Activated CD4-positive, CD25-positive, alpha-beta regulatory T cell treated with anti-CD3 and anti-CD28 coated beads, Interleukin-2, amount 50 U/mL, for 72 hours (primary cell): Measurements from ENCODE around the gene CCNDBP1.
A peak's percentile ranks its signal among the peaks of the same experiment; 100 is the strongest.
"Not testable (repeated sequence)": the region's sequence is repeated elsewhere in the genome, so short reads cannot be mapped to it uniquely, and the experiment has no call there.

ENCODE experiments used
- DNase-seq: peaks from one replicate; pipeline ENCODE4 v3.0.0; 2021

CCNDBP1 gene, protein sequence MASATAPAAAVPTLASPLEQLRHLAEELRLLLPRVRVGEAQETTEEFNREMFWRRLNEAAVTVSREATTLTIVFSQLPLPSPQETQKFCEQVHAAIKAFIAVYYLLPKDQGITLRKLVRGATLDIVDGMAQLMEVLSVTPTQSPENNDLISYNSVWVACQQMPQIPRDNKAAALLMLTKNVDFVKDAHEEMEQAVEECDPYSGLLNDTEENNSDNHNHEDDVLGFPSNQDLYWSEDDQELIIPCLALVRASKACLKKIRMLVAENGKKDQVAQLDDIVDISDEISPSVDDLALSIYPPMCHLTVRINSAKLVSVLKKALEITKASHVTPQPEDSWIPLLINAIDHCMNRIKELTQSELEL

DNA sequence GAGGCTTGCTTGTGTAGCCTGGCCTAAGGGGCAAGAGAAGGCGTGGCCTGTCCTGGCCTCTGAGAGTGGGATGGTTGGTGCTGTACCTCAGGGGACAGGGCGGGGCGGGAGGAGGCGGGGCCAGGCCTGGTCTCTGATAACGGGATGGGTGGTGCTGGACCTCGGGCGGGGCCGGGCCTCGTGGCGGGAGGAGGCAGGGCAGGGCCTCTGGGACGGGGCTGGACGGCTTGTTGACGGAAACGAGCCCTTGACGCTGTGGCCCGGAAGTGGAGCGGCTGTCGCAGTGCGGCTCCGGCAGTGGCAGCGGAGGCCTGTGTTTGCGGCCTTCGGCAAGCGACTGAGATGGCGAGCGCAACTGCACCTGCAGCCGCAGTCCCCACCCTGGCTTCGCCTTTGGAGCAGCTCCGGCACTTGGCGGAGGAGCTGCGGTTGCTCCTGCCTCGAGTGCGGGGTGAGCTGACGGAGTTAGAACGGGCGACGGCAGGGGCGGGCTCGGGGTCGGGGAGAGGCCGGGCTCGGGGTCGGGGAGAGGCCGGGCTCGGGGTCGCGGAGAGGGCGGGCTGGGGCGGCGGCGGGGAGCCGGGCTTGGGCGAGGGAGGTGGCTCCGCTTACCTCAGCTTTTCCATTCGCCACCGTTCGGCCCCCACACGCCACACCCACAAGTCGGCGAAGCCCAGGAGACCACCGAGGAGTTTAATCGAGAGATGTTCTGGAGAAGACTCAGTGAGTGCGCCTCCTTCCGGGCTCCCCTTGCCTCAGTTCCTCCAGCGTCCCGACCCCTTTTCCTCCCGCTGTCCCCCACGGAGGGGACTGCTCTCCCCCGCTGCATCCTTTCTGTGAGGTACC, at the start of gene CCNDBP1:
Gene CCNDBP1 (plus strand): TSS at position 247 of the 846 bp plus-strand sequence. CDS start 96 bp downstream, at position 343.
- peak; percentile 95 for DNase-seq

- DNase-seq: no peak
Observed at GRCh38 chr15:43143203-43143941, 41.8 kb upstream of the CCNDBP1 start.

DNA sequence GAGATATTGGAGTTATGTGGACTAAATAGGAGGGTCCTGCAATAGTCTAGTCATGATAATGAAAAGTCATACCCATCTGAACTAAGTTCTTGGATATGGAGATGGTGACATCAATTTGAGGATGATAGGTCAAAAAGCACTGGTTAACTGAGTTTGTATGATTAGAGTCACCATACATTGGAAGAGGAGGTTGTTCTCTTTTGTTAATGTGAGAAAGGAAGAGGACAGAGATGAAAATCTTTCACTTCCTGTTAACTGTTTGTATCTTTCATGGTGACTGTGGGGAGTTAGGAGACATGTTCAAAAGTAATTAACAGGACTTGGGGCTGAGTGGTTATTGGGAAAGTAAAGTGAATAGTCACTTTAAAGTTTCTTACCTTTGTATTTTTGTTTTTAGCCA, 40.7 kb upstream of the CCNDBP1 start:
- DNase-seq: no peak

- no peak for DNase-seq
Observed at GRCh38 chr15:43146184-43146583, 39.0 kb upstream of the CCNDBP1 start.

DNA sequence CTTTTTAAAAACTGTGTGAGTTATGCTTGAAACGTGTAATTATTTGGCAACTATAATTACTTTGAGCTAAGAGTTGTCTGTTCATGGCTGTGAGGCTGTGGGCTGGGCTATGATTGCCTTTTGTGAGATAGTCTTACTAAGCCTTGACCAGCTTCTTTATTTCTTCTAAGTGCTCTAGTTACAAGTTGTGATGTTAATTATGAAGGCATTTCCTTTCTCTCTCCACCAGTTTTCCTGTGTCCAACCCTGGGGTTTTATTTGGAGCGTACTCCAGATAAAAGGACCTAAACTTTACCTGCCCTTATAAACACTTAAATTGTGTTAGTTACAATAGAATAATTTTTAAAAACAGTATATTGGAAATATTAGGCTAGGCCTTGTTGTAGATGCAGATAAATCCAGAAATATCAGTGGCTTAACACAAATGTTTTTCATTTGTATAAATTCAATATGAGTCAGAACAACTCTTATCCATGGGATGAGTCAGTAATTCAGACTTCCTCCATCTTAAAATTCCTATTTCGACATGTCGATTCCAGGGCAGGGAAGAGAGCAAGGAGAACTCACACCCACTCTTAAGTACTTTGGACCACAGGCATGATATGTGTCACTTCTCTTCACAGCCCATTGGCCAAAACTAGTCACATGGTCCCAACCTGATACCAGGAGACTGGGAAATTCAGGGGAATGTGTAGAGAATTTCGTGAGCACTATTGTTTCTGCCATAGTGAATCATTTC, 34.8 kb upstream of the CCNDBP1 start:
- no peak for DNase-seq

GRCh38 chr15:43151688-43152087, 33.5 kb upstream of the CCNDBP1 start:
- no peak for DNase-seq

GRCh38 chr15:43153269-43153668, 31.9 kb upstream of the CCNDBP1 start:
- no peak for DNase-seq

- DNase-seq: no peak
Observed at GRCh38 chr15:43165801-43166325, 19.3 kb upstream of the CCNDBP1 start.

DNA sequence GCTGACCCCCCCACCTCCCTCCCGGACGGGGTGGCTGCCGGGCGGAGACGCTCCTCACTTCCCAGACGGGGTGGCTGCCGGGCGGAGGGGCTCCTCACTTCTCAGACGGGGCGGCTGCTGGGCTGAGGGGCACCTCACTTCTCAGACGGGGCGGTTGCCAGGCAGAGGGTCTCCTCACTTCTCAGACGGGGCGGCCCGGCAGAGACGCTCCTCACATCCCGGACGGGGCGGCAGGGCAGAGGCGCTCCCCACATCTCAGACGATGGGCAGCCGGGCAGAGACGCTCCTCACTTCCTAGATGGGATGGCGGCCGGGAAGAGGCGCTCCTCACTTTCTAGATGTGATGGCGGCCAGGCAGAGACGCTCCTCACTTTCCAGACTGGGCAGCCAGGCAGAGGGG, 17.9 kb upstream of the CCNDBP1 start:
- DNase-seq: not testable (repeated sequence)

- no peak for DNase-seq
Observed at GRCh38 chr15:43168192-43169107, 16.8 kb upstream of the CCNDBP1 start.

GRCh38 chr15:43169888-43170287, 15.3 kb upstream of the CCNDBP1 start:
- DNase-seq: no peak

DNA sequence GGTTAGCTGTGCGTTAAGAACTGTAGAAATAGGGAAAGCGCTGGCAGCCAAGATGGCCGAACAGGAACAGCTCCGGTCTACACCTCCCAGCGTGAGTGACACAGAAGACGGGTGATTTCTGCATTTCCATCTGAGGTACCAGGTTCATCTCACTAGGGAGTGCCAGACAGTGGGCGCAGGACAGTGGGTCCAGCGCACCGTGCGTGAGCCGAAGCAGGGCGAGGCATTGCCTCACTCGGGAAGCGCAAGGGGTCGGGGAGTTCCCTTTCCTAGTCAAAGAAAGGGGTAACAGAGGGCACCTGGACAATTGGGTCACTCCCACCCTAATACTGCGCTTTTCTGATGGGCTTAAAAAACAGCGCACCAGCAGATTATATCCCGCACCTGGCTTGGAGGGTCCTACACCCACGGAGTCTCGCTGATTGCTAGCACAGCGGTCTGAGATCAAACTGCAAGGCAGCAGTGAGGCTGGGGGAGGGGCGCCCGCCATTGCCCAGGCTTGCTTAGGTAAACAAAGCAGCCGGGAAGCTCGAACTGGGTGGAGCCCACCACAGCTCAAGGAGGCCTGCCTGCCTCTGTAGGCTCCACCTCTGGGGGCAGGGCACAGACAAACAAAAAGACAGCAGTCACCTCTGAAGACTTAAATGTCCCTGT, 9.4 kb upstream of the CCNDBP1 start:
- DNase-seq: not testable (repeated sequence)

- not testable (repeated sequence) for DNase-seq
Observed at GRCh38 chr15:43177147-43177546, 8.1 kb upstream of the CCNDBP1 start.

- no peak for DNase-seq
Observed at GRCh38 chr15:43183270-43183669, 1.9 kb upstream of the CCNDBP1 start.

GRCh38 chr15:43184407-43185124, 637 bp upstream of the CCNDBP1 start:
- no peak for DNase-seq

- DNase-seq: no peak
Observed at GRCh38 chr15:43186003-43186353, 775 bp downstream of the CCNDBP1 start.

- DNase-seq: no peak
Observed at GRCh38 chr15:43187544-43188155, 2.4 kb downstream of the CCNDBP1 start.

DNA sequence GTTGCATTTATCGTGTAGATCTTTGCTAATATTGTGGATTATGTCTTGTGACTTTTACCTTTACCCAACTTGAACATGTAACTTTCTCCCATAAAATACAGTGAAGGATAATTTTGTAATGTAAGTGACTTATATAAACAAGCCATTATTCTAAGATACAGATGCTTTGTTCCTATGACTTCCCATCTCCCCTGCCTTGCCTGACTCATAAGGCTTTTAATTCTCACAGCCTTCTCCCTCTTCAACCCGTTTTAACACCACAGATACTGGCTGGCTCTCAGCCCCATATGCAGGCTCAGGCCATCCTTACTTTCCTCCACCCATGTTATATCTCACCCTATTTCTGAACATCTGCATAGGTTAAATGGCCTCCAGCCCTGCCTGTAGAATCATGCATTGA, 4.1 kb downstream of the CCNDBP1 start:
- DNase-seq: no peak

DNA sequence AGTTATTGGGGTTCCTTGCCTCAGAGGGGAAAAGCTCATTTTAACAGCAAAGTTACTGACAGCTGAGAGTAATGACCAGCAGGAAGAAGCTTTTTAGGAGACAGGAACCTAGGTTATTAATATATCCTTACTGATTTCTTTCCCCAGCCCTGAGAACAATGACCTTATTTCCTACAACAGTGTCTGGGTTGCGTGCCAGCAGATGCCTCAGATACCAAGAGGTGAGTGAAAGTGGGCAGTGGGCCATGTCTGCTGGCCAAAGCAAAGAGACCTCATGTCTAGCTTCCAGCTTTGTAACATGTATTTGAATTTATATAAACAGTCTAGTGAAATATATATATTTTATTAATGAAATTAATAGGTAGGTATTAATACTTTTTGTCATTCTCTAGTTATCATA, 5.0 kb downstream of the CCNDBP1 start:
- DNase-seq: no peak

DNA sequence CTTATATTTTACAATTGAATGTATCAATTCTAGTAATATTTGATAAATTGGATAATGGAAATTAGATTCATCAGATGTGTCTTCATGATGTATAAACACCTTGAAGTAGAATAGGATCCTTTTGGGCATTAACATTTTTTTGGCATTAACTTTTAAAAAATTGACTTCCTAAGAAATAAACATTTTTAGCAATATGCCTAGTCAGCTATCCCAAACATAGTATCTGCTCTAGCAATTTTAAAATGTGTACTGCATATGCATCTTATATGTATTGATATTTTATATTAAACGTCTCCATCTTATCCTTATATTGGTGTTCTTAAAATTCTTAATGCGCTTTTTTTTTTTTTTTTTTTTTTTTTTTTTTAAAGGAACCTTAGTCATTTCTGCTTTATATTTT, 8.5 kb downstream of the CCNDBP1 start:
- DNase-seq: no peak
